CD4-positive, alpha-beta memory T cell (primary cell): ENCODE results near the gene KRT17. TPM values are rescaled to one million over a fixed set of nuclear protein-coding genes. Genes with fewer than 3 reads are reported as not detected.
A peak's percentile ranks its signal among the peaks of the same experiment; 100 is the strongest.

ENCODE experiments used
- CTCF ChIA-PET: fragments of 350-600 bp; sonication (Branson Sonifier 250); formaldehyde crosslinking; loops from one replicate; lab custom pipeline; 2021; ENCODE audit warnings: inconsistent platforms; ENCODE audit not compliant: partially characterized antibody; lab: Charles Lee
- POLR2A ChIA-PET: fragments of 350-600 bp; sonication (Branson Sonifier 250); formaldehyde crosslinking; loops from one replicate; lab custom pipeline; 2021; ENCODE audit not compliant: partially characterized antibody; lab: Charles Lee
- DNase-seq, 5 donors: peaks; one replicate each; pipeline versions ENCODE4 v3.0.0 to v3.0.0-alpha.2; 2020 to 2022; ENCODE audit warnings: mixed read lengths in 1 of 5
- H3K27ac ChIP-seq: one replicate; pipeline ENCODE4 v1.7.0; 2013; ENCODE audit warnings: low read depth, low read length
- H3K27me3 ChIP-seq: 2 replicates; pipeline ENCODE4 v1.7.0; 2013; ENCODE audit warnings: mild to moderate bottlenecking, low read length, moderate library complexity; ENCODE audit not compliant: insufficient read depth
- H3K36me3 ChIP-seq: 2 replicates; pipeline ENCODE4 v1.7.0; 2013; ENCODE audit warnings: mild to moderate bottlenecking, low read length, moderate library complexity; ENCODE audit not compliant: insufficient read depth
- H3K4me1 ChIP-seq: 2 replicates; pipeline ENCODE4 v1.7.0; 2013; ENCODE audit warnings: mild to moderate bottlenecking, low read length, moderate library complexity; ENCODE audit not compliant: insufficient read depth
- H3K4me3 ChIP-seq, 2 donors: one replicate each; pipeline ENCODE4 v1.7.0; 2013; ENCODE audit warnings: low read length in 2 of 2, mild to moderate bottlenecking in 1 of 2
- H3K9me3 ChIP-seq, 2 donors: one replicate each; pipeline ENCODE4 v1.7.0; 2013; ENCODE audit warnings: low read length in 2 of 2, control low read depth in 1 of 2; ENCODE audit not compliant: control insufficient read depth in 1 of 2
- H3K27ac Mint-ChIP-seq, 7 donors: one replicate each; pipeline ENCODE4 v1.8.0; 2020 to 2021; ENCODE audit warnings: mixed read lengths in 7 of 7, mild to moderate bottlenecking in 6 of 7, inconsistent platforms in 3 of 7, moderate library complexity in 3 of 7
- H3K27me3 Mint-ChIP-seq, 2 donors: one replicate each; pipeline ENCODE4 v1.8.0; 2020 to 2021; ENCODE audit warnings: mixed read lengths in 2 of 2
- H3K36me3 Mint-ChIP-seq, 2 donors: one replicate each; pipeline ENCODE4 v1.8.0; 2020 to 2021; ENCODE audit warnings: mixed read lengths in 2 of 2, inconsistent platforms in 1 of 2, mild to moderate bottlenecking in 1 of 2
- H3K4me1 Mint-ChIP-seq, 4 donors: one replicate each; pipeline ENCODE4 v1.8.0; 2020 to 2021; ENCODE audit warnings: mixed read lengths in 4 of 4, mild to moderate bottlenecking in 1 of 4
- H3K4me3 Mint-ChIP-seq, 8 donors: one replicate each; pipeline ENCODE4 v1.8.0; 2020 to 2021; ENCODE audit warnings: mixed read lengths in 8 of 8, mild to moderate bottlenecking in 7 of 8, moderate library complexity in 6 of 8, inconsistent platforms in 3 of 8
- H3K9me3 Mint-ChIP-seq, 8 donors: one replicate each; pipeline ENCODE4 v1.8.0; 2020 to 2021; ENCODE audit warnings: mixed read lengths in 8 of 8, mild to moderate bottlenecking in 5 of 8, inconsistent platforms in 3 of 8, moderate library complexity in 1 of 8
- intact Hi-C: fragments of 100-400 bp; cut with micrococcal nuclease; formaldehyde crosslinking; loops from one replicate; pipeline ENCODE4 v1.15.1; 2023
- polyA plus RNA-seq, 2 donors: library from polyadenylated mRNA; unstranded; fragments of 300-500 nt; fragmentation: Illumina TruSeq; gene quantifications; one replicate each; pipeline ENCODE4 v1.2.3, GENCODE V29; 2021
- total RNA-seq, 2 experiments: library from RNA; stranded (reverse); gene quantifications; one replicate each; pipeline ENCODE4 v1.2.3, GENCODE V29; 2021

KRT17 gene
- total and polyA plus RNA-seq, 4 experiments from 2014 or later: not detected

DNA sequence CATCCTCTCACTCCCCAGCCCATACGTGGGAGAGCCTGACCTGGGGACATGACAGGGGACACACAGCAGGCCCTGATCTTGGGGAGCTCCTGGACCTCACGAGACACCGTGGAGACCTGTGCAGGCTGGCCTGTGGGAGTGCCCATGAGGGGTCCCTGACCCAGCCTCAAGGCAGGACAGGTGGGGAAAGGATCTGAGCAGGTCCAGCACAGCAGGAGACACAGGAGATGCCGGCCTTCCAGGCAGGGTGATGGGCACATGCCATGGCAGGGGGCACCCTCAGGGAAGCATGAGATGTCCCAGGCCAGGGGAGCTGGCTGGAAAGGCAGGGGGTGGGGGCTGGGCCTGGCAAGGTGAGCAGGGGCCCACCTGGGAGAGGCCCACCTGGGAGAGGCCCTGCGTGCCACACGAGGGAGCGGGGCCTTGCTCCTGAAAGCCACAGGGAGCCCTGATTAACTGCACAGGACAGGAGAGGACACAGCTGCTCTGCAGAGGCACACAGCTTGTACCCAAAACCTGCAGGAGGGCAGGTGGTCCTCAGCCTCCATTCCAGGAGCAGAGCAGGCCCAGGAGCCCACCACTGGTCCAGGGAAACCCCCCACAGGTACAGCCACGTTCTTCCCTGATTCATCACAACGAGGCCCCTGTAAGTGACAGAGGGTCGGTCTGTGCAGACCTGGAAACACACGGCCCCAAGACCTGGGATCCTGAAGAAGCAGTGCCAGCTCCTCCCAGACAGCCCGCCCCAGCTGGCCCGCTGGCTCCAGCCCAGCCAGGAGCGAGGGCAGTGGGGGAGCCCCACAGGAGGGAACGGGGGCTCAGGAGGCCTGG lies 26.6 kb upstream of the KRT17 start:
- no peaks in the 10 kb centered on the region for H3K36me3 Mint-ChIP-seq

DNA sequence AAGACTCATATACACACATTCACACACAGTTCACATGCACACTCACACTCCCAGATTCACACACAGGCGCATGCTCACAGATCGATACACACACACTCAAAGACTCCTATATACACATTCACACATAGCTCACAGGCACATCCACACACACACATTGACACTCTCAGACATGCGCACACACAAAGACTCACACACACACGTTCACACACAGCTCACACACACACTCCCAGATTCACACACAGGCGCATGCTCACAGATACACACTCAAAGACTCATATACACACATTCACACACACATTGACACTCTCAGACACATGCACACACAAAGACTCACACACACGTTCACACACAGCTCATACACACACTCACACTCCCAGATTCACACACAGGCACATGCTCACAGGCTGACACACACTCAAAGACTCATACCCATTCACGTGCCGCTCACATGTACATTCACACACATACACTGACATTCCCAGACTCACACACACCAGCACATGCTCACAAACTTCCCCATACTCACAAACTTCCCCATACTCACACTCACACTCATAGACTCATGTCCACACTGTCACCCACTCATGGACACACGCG lies 25.6 kb upstream of the KRT17 start:
- peaks cover 0 to 1% (median 0%) of the 10 kb centered on the region in 8 donors for H3K9me3 Mint-ChIP-seq
- CTCF ChIA-PET: interaction anchor here (0.7 to 11.5 kb wide), 14 partner anchors 10 to 845 kb away, joined by 3 to 394 read pairs (median 12); no protein-coding TSS in a partner anchor

More for the DNA sequence above, 26.6 kb upstream of the KRT17 start:
- Mint-ChIP-seq H3K27ac (peak overlapping the region in 1 of 7 donors; percentile 13), H3K27me3 (peaks cover 0 to 2% of the 10 kb centered on the region in 2 donors), H3K4me3 (no peak overlapping the region), H3K4me1 (peaks cover 2 to 11% (median 8%) of the 10 kb centered on the region in 4 donors), H3K9me3 (peaks cover 0 to 1% (median 0%) of the 10 kb centered on the region in 8 donors)
- DNase-seq: no peak
- Histone ChIP-seq H3K27me3 (no peaks in the 10 kb centered on the region), H3K36me3 (no peaks in the 10 kb centered on the region), H3K27ac (no peak overlapping the region), H3K9me3 (no peaks in the 10 kb centered on the region), H3K4me1 (peaks cover 13% of the 10 kb centered on the region), H3K4me3 (no peak overlapping the region)
- ChIA-PET POLR2A (interaction anchor here (0.6 to 1.0 kb wide), 2 partner anchors 37 to 100 kb away, joined by 3 to 4 read pairs; partner anchors contain the start of gene EIF1), CTCF (interaction anchor here (1.4 to 11.5 kb wide), 4 partner anchors 14 to 792 kb away, joined by 3 to 394 read pairs (median 62); no protein-coding TSS in a partner anchor)
- intact Hi-C loops: no loop called here

GRCh38 chr17:41648411-41649195 lies 24.2 kb upstream of the KRT17 start:
- ChIA-PET CTCF (interaction anchor here (0.6 to 11.5 kb wide), 55 partner anchors 9 to 1431 kb away, joined by 3 to 394 read pairs (median 4); partner anchors contain the start of gene KRT20), POLR2A (interaction anchor here (0.8 to 3.1 kb wide), 10 partner anchors 11 to 830 kb away, joined by 3 to 49 read pairs (median 6); partner anchors contain the start of gene EIF1)
- H3K4me1 Mint-ChIP-seq: peaks cover 2 to 11% (median 8%) of the 10 kb centered on the region in 4 donors
- Histone ChIP-seq H3K4me3 (peak overlapping the region; percentile 50 to 76), H3K9me3 (no peaks in the 10 kb centered on the region), H3K27me3 (no peaks in the 10 kb centered on the region), H3K27ac (peak overlapping the region; percentile 49), H3K36me3 (no peaks in the 10 kb centered on the region), H3K4me1 (peaks cover 13% of the 10 kb centered on the region)
- peak overlapping the region in 6 of 7 donors; percentile 64 to 92 (median 86) for H3K27ac Mint-ChIP-seq
- peak; percentile 75 to 84 (median 81) for DNase-seq
- H3K9me3 Mint-ChIP-seq: peaks cover 0 to 1% (median 0%) of the 10 kb centered on the region in 8 donors
- H3K27me3 Mint-ChIP-seq: peaks cover 0 to 2% of the 10 kb centered on the region in 2 donors
- no peaks in the 10 kb centered on the region for H3K36me3 Mint-ChIP-seq
- intact Hi-C loops: loop anchor here (1.0 to 5.0 kb wide), 6 partner anchors 14 to 845 kb away; no protein-coding TSS in a partner anchor
- peak overlapping the region; percentile 74 to 91 (median 82) for H3K4me3 Mint-ChIP-seq

More for the DNA sequence above, 25.6 kb upstream of the KRT17 start:
- H3K27me3 ChIP-seq: no peaks in the 10 kb centered on the region
- H3K36me3 ChIP-seq: no peaks in the 10 kb centered on the region
- intact Hi-C loops: loop anchor here (5.0 kb wide), 1 partner anchor 328 kb away; no protein-coding TSS in a partner anchor
- H3K36me3 Mint-ChIP-seq: no peaks in the 10 kb centered on the region
- peaks cover 2 to 11% (median 8%) of the 10 kb centered on the region in 4 donors for H3K4me1 Mint-ChIP-seq
- peaks cover 13% of the 10 kb centered on the region for H3K4me1 ChIP-seq
- no peaks in the 10 kb centered on the region for H3K9me3 ChIP-seq
- H3K27ac Mint-ChIP-seq: no peak overlapping the region
- no peak overlapping the region for H3K4me3 ChIP-seq
- no peak overlapping the region for H3K4me3 Mint-ChIP-seq
- H3K27me3 Mint-ChIP-seq: peaks cover 0 to 2% of the 10 kb centered on the region in 2 donors
- H3K27ac ChIP-seq: no peak overlapping the region
- POLR2A ChIA-PET: interaction anchor here (0.6 to 3.1 kb wide), 3 partner anchors 14 to 99 kb away, joined by 4 to 49 read pairs (median 7); no protein-coding TSS in a partner anchor
- DNase-seq: no peak

DNA sequence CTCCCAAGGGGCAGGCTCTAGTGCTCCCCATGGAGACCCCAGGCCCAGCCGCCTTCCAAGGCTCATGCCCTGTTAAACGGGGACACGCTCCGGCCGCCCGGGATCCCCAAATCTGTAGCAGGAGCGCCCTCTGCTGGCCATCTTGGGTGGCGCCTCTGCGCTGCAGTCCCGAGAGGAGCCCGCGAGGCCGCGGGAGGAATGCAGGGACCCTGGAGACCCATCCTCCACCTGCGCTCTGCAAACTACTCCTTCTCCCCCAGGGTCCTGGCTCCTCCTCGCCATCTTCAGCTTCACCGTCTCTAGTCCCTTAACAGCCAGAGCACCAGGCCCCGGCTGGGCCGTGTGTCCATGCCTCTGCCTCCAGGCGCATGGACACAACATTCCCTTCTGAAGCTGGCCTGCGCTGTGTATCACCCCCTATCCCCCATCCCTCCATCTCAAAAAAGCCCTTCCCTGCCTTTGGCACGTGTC lies 23.6 kb upstream of the KRT17 start:
- ChIA-PET CTCF (interaction anchor here (1.0 to 11.5 kb wide), 41 partner anchors 8 to 1430 kb away, joined by 3 to 394 read pairs (median 5); partner anchors contain the start of gene KRT20), POLR2A (interaction anchor here (0.8 to 3.1 kb wide), 9 partner anchors 16 to 829 kb away, joined by 3 to 49 read pairs (median 5); partner anchors contain the start of gene EIF1)
- H3K27ac ChIP-seq: peak overlapping the region; percentile 49
- Mint-ChIP-seq H3K4me3 (peak overlapping the region; percentile 74 to 91 (median 82)), H3K9me3 (peaks cover 0 to 1% (median 0%) of the 10 kb centered on the region in 8 donors), H3K4me1 (peaks cover 2 to 11% (median 8%) of the 10 kb centered on the region in 4 donors), H3K27ac (peak overlapping the region in 5 of 7 donors; percentile 48 to 90 (median 74)), H3K36me3 (no peaks in the 10 kb centered on the region), H3K27me3 (peaks cover 0 to 2% of the 10 kb centered on the region in 2 donors)
- H3K4me3 ChIP-seq: peak overlapping the region; percentile 50 to 76
- H3K36me3 ChIP-seq: no peaks in the 10 kb centered on the region
- peak; percentile 76 to 84 (median 78) for DNase-seq
- no peaks in the 10 kb centered on the region for H3K27me3 ChIP-seq
- H3K4me1 ChIP-seq: peaks cover 13% of the 10 kb centered on the region
- H3K9me3 ChIP-seq: no peaks in the 10 kb centered on the region
- intact Hi-C loops: loop anchor here (1.0 to 5.0 kb wide), 6 partner anchors 14 to 845 kb away; no protein-coding TSS in a partner anchor

GRCh38 chr17:41647038-41647813 lies 22.9 kb upstream of the KRT17 start:
- no peak overlapping the region for H3K4me3 ChIP-seq
- peak overlapping the region in 4 of 8 donors; percentile 68 to 83 (median 78) for H3K4me3 Mint-ChIP-seq
- ChIA-PET CTCF (interaction anchor here (1.5 to 11.5 kb wide), 12 partner anchors 18 to 1022 kb away, joined by 3 to 394 read pairs (median 10); partner anchors contain the start of gene KRT20), POLR2A (interaction anchor here (1.4 to 3.1 kb wide), 4 partner anchors 17 to 828 kb away, joined by 4 to 49 read pairs (median 14); partner anchors contain the start of gene EIF1)
- peaks cover 0 to 2% of the 10 kb centered on the region in 2 donors for H3K27me3 Mint-ChIP-seq
- peaks cover 0 to 1% (median 0%) of the 10 kb centered on the region in 8 donors for H3K9me3 Mint-ChIP-seq
- peaks cover 13% of the 10 kb centered on the region for H3K4me1 ChIP-seq
- H3K4me1 Mint-ChIP-seq: peaks cover 2 to 11% (median 8%) of the 10 kb centered on the region in 4 donors
- no peaks in the 10 kb centered on the region for H3K36me3 ChIP-seq
- DNase-seq: peak in 1 of 5 donors; percentile 5
- H3K27ac ChIP-seq: no peak overlapping the region
- no peaks in the 10 kb centered on the region for H3K27me3 ChIP-seq
- H3K36me3 Mint-ChIP-seq: no peaks in the 10 kb centered on the region
- intact Hi-C loops: loop anchor here (5.0 kb wide), 1 partner anchor 325 kb away; no protein-coding TSS in a partner anchor
- H3K27ac Mint-ChIP-seq: peak overlapping the region in 1 of 7 donors; percentile 74
- no peaks in the 10 kb centered on the region for H3K9me3 ChIP-seq
